ENCODE measurements around the gene SEC23B. TPM values are rescaled to one million over a fixed set of nuclear protein-coding genes. Genes with fewer than 3 reads are reported as not detected.

Gene SEC23B
- total RNA-seq, 6 donors from 2014 or later: 21.3 to 74.3 (median 64.2) TPM

DNA sequence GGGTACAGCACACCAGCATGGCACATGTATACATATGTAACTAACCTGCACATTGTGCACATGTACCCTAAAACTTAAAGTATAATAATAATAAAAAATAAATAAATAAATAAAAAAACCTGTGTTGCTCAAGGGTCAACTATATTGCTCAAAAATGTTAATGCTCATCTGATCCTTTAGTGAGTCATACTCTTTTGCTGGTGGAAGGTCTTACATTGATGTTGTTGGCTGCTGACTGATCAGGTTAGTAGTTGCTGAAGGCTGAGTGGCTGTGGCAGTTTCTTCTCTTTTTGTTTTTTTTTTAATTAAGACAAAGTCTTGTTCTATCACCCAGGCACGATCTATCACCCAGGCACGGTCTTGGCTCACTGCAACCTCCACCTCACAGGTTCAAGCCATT lies 29.9 kb downstream of the SEC23B start:
- 97 to 100% methylated on average over 2 of the region's 2 CpGs for WGBS, 2 donors
- H3K9me3 ChIP-seq: no peaks in the 10 kb centered on the region
- no peaks in the 10 kb centered on the region for H3K4me1 ChIP-seq
- H3K4me3 ChIP-seq: no peak overlapping the region
- no peaks in the 10 kb centered on the region for H3K27me3 ChIP-seq
- H3K36me3 ChIP-seq: peaks cover 19 to 84% (median 60%) of the 10 kb centered on the region in 4 donors
- H3K27ac ChIP-seq: no peak overlapping the region
- ATAC-seq (ENCODE audit: low FRiP score in 2 of 2) (no peak), DNase-seq (no peak)
- no peak for TF ChIP-seq EP300 (IDR thresholded peaks at IDR 0.05)
- TF ChIP-seq POLR2A (IDR thresholded peaks at IDR 0.05): no peak
- TF ChIP-seq POLR2AphosphoS5 (IDR thresholded peaks at IDR 0.05): no peak

DNA sequence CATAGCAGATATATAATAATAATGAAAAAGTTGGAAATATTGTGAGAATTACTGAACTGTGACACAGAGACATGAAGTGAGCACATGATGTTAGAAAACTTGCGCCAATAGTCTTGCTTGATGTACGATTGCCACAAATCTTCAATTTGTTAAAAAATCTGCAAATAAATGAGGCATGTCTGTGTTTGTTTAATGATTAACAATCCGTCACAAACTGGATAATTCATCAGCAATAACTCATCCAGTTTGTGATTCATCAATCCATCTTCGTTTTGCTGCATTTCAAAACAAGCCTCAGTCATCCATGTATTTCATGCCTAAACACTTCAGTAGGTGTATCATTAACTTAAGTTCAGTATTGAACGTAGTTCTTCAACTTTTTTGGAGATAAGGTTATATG lies 34.0 kb downstream of the SEC23B start:
- no peak for ATAC-seq (ENCODE audit: low FRiP score in 2 of 2)
- H3K36me3 ChIP-seq: peaks cover 0 to 84% (median 59%) of the 10 kb centered on the region in 4 donors

DNA sequence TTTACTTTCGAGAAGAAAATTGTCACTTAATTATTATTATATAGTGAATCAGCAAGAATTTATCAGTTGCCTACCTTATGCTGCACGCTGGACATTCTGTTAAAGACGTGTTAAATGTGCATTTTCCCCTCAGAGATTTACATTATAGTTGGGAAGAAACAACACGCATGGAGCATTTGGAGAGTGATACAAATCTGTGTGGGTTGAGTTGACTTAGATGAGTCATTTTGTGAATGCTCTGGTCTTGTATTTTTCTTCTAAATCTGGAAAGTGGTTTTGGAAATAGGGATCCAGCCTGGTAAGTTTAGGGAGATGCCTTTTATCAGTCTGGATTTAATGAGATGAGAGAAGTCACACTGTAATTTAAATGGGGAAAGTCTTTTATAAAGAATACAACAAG lies 35.5 kb downstream of the SEC23B start:
- H3K27me3 ChIP-seq: no peaks in the 10 kb centered on the region
- DNase-seq (no peak), ATAC-seq (ENCODE audit: low FRiP score in 2 of 2) (no peak)
- no peaks in the 10 kb centered on the region for H3K4me1 ChIP-seq
- 97 to 98% methylated on average over 4 of the region's 4 CpGs for WGBS, 2 donors
- TF ChIP-seq CTCF (IDR thresholded peaks at IDR 0.05) (no peak), POLR2A (IDR thresholded peaks at IDR 0.05) (no peak), EP300 (IDR thresholded peaks at IDR 0.05) (no peak), POLR2AphosphoS5 (IDR thresholded peaks at IDR 0.05) (no peak)
- no peak overlapping the region for H3K27ac ChIP-seq
- H3K9me3 ChIP-seq: no peaks in the 10 kb centered on the region
- no peak overlapping the region for H3K4me3 ChIP-seq
- peaks cover 0 to 86% (median 66%) of the 10 kb centered on the region in 4 donors for H3K36me3 ChIP-seq

More for the DNA sequence above, 34.0 kb downstream of the SEC23B start:
- H3K27me3 ChIP-seq: no peaks in the 10 kb centered on the region
- no peak overlapping the region for H3K4me3 ChIP-seq
- H3K27ac ChIP-seq: no peak overlapping the region
- no peaks in the 10 kb centered on the region for H3K4me1 ChIP-seq
- WGBS, 2 donors: 85 to 86% methylated on average over 5 of the region's 5 CpGs
- DNase-seq: no peak
- no peaks in the 10 kb centered on the region for H3K9me3 ChIP-seq
- TF ChIP-seq POLR2A (IDR thresholded peaks at IDR 0.05) (no peak), CTCF (IDR thresholded peaks at IDR 0.05) (no peak), EP300 (IDR thresholded peaks at IDR 0.05) (no peak), POLR2AphosphoS5 (IDR thresholded peaks at IDR 0.05) (no peak)

DNA sequence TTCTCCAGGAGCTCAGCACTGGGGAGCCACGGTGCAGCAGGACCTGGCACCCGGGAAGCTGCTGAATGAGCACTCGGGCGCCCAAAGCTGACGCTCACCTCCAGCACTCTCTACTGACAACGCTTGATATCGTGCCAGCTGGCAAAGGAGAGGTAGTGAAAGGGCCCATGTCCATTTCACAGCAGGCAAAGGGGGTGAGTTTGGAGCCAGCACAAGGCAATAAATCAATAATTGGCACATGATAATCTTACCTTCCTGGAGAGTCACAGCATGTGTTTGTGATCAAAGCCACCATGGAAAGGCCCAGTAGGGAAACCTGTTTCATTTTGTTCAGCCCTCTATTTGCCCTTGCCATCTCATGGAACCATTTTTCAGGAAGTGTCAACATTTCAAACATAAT lies 36.2 kb downstream of the SEC23B start:
- ATAC-seq (ENCODE audit: low FRiP score in 2 of 2) (no peak), DNase-seq (peak in 1 of 2 donors; percentile 26)
- TF ChIP-seq POLR2A (IDR thresholded peaks at IDR 0.05): no peak
- TF ChIP-seq EP300 (IDR thresholded peaks at IDR 0.05): no peak
- no peak for TF ChIP-seq CTCF (IDR thresholded peaks at IDR 0.05)
- TF ChIP-seq POLR2AphosphoS5 (IDR thresholded peaks at IDR 0.05): no peak
- peaks cover 0 to 86% (median 73%) of the 10 kb centered on the region in 4 donors for H3K36me3 ChIP-seq
- H3K27me3 ChIP-seq: no peaks in the 10 kb centered on the region
- 91 to 93% methylated on average over 7 of the region's 7 CpGs for WGBS, 2 donors
- H3K4me1 ChIP-seq: no peaks in the 10 kb centered on the region
- H3K9me3 ChIP-seq: no peaks in the 10 kb centered on the region
- no peak overlapping the region for H3K27ac ChIP-seq
- H3K4me3 ChIP-seq: no peak overlapping the region

GRCh38 chr20:18545566-18545965 lies 37.8 kb downstream of the SEC23B start:
- DNase-seq (no peak), ATAC-seq (ENCODE audit: low FRiP score in 2 of 2) (no peak)
- Histone ChIP-seq H3K27ac (no peak overlapping the region), H3K4me3 (no peak overlapping the region), H3K27me3 (no peaks in the 10 kb centered on the region), H3K9me3 (no peaks in the 10 kb centered on the region), H3K4me1 (no peaks in the 10 kb centered on the region), H3K36me3 (peaks cover 4 to 99% (median 74%) of the 10 kb centered on the region in 4 donors)
- TF ChIP-seq POLR2A (IDR thresholded peaks at IDR 0.05) (no peak), POLR2AphosphoS5 (IDR thresholded peaks at IDR 0.05) (no peak), EP300 (IDR thresholded peaks at IDR 0.05) (no peak), CTCF (IDR thresholded peaks at IDR 0.05) (no peak)
- WGBS, 2 donors: 89 to 96% methylated on average over 1 of the region's 1 CpG

All from upper lobe of left lung (tissue), 6 donors.